Activated CD8-positive, alpha-beta T cell treated with anti-CD3 and anti-CD28 coated beads for 36 hours (primary cell): ENCODE data around the gene LHX4. TPM values are rescaled to one million over a fixed set of nuclear protein-coding genes. Genes with fewer than 3 reads are reported as not detected.
A peak's percentile ranks its signal among the peaks of the same experiment; 100 is the strongest.

ENCODE experiments used
- ATAC-seq: fragments of 200-7000 bp; cut with Tn5 transposase; one replicate; pipeline ENCODE4 v1.10.0; 2021; ENCODE audit warnings: mild to moderate bottlenecking, moderate library complexity
- CTCF ChIA-PET: fragments of 350-600 bp; sonication (Branson Sonifier 250); formaldehyde crosslinking; loops from one replicate; lab custom pipeline; 2021; ENCODE audit warnings: antibody characterized with exemption; lab: Charles Lee
- POLR2A ChIA-PET: fragments of 350-600 bp; sonication (Branson Sonifier 250); formaldehyde crosslinking; loops from one replicate; lab custom pipeline; 2021; ENCODE audit warnings: antibody characterized with exemption; lab: Charles Lee
- DNase-seq: peaks from one replicate; pipeline ENCODE4 v3.0.0-alpha.2; 2020
- H3K27ac Mint-ChIP-seq: one replicate; pipeline ENCODE4 v1.8.0; 2021; ENCODE audit warnings: mild to moderate bottlenecking, mixed read lengths
- H3K27me3 Mint-ChIP-seq: one replicate; pipeline ENCODE4 v1.8.0; 2021; ENCODE audit warnings: mixed read lengths
- H3K36me3 Mint-ChIP-seq: one replicate; pipeline ENCODE4 v1.8.0; 2021; ENCODE audit warnings: low read depth, mixed read lengths
- H3K4me1 Mint-ChIP-seq: one replicate; pipeline ENCODE4 v1.8.0; 2021; ENCODE audit warnings: low read depth, mixed read lengths
- H3K4me3 Mint-ChIP-seq: one replicate; pipeline ENCODE4 v1.8.0; 2021; ENCODE audit warnings: mild to moderate bottlenecking, moderate library complexity, mixed read lengths
- H3K9me3 Mint-ChIP-seq: one replicate; pipeline ENCODE4 v1.8.0; 2021; ENCODE audit warnings: mixed read lengths
- CTCF ChIP-seq: fragments of 200-600 bp; IDR thresholded peaks from one replicate; pipeline ENCODE4 v1.8.0; 2022; ENCODE audit warnings: antibody characterized with exemption, mild to moderate bottlenecking
- intact Hi-C: fragments of 100-400 bp; cut with micrococcal nuclease; formaldehyde crosslinking; loops from one replicate; pipeline ENCODE4 v1.10.0; 2022
- total RNA-seq, 2 experiments: library from RNA; stranded (reverse); gene quantifications; one replicate each; pipeline ENCODE4 v1.2.3, GENCODE V29; 2021

The LHX4 gene
- total RNA-seq, 2 experiments from 2014 or later: not detected

DNA sequence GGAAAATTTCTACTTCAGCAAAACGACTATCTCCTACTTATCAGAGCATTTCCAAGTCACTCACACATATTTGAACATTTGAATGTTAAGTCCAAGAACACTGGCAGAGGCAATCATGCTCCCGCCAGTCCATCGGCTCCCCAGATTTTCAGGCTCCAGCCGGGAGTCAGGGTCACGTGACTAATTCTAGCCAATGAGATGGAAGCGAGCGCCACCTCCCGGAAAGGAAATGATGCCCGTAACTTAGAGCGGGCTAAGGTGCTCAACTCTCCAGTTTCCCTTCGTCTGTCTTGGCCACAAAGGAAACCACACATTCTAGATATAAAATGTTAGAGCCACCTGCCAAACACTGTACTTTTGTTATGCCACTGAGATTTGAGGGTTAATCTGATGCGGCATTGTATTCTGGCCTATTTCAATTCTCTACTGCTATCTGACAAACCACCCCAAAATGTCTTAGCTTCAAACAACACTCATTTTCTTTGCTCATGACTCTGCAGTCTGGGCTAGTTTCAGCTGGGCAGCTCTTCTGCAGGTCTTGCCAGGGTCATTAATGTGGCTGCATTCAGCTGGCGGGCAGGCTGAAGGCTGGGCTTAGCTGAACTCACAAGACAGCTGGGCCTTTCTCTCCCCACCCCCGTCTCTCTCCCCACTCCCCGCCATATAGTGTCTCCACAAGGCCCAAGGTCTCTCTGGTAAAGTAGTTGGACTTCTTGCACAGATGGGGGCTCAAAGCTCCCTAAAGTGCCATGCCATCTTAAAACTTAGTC, 16.5 kb upstream of the LHX4 start:
- H3K4me1 Mint-ChIP-seq: peaks cover 11% of the 10 kb centered on the region
- no peaks in the 10 kb centered on the region for H3K9me3 Mint-ChIP-seq
- DNase-seq (peak; percentile 72), ATAC-seq (peak; percentile 78)
- intact Hi-C loops: no loop called here
- ChIA-PET CTCF (interaction anchor here (0.7 to 1.8 kb wide), 12 partner anchors 9 to 507 kb away, joined by 3 to 7 read pairs (median 3); no protein-coding TSS in a partner anchor), POLR2A (interaction anchor here (0.9 to 1.3 kb wide), 3 partner anchors 13 to 632 kb away, joined by 3 to 5 read pairs (median 4); no protein-coding TSS in a partner anchor)
- peak; percentile 40 for TF ChIP-seq CTCF
- H3K27me3 Mint-ChIP-seq: peaks cover 7% of the 10 kb centered on the region
- H3K4me3 Mint-ChIP-seq: peak overlapping the region; percentile 44
- no peak overlapping the region for H3K27ac Mint-ChIP-seq
- no peaks in the 10 kb centered on the region for H3K36me3 Mint-ChIP-seq

DNA sequence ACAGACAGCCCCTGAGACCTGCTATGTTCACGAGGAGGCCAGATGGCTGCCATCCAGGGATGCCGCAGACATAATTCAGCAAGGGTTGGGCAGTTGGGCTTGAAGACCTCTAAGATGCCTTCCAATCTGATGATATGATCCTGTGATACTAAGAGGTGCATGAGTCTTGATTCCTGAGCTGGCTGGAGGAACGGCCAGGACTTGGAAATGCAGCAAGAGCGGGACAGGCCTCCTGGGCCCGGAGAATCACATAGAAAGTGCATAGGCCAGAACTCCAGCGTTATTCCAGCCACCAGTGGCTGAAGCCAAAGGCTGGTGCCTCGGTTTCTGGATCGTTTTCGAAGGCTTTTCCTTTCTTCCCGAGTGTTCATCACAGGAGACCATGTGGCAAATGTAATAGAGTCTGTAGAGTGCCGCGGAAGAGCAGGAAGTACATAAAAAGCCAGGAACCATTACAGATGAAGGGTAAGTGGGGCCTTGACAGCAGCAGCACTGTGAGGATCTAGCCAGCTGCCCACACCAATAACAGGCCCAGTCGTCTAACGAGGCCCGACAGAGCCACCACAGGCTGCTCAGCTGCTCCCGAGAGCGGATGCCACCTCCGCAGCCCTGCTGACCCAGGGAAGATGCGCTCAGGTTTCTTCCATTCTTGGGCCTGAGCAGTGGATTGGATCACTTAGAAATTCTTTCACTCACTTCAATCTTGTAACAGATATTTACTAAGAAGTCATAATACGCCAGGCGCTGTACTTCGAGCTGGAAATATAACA, 14.0 kb upstream of the LHX4 start:
- H3K27me3 Mint-ChIP-seq: peaks cover 4% of the 10 kb centered on the region
- ChIA-PET CTCF (interaction anchor here (1.6 to 2.2 kb wide), 2 partner anchors 16 to 37 kb away, joined by 4 to 6 read pairs; no protein-coding TSS in a partner anchor), POLR2A (no interaction called here)
- ATAC-seq (no peak), DNase-seq (no peak)
- H3K9me3 Mint-ChIP-seq: no peaks in the 10 kb centered on the region
- peaks cover 11% of the 10 kb centered on the region for H3K4me1 Mint-ChIP-seq
- H3K36me3 Mint-ChIP-seq: no peaks in the 10 kb centered on the region
- no peak for TF ChIP-seq CTCF
- intact Hi-C loops: no loop called here
- H3K27ac Mint-ChIP-seq: no peak overlapping the region
- H3K4me3 Mint-ChIP-seq: no peak overlapping the region

DNA sequence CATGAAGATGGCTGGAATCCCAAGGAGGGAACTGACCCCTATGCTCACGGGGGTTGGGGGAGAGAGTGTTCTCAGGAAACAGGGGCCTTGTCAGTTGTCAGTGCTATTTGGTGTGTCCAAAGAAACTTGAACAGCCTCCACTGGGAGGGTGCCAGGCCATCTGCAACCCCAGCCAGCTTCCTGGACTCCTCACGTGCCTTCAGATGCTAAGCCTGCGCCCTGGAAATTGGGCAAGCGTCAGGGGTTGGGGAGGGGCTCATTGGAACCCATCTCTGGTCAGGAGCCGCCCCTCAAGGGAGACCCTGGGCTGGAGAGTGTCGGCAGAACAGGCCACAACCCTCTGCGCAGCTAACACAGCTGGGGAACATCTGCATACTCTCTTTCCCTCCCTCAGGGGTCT, 13.1 kb upstream of the LHX4 start:
- intact Hi-C loops: no loop called here
- Mint-ChIP-seq H3K36me3 (no peaks in the 10 kb centered on the region), H3K4me1 (peaks cover 11% of the 10 kb centered on the region), H3K4me3 (no peak overlapping the region), H3K27me3 (peaks cover 1% of the 10 kb centered on the region), H3K27ac (no peak overlapping the region), H3K9me3 (no peaks in the 10 kb centered on the region)
- CTCF ChIA-PET: interaction anchor here (0.9 to 2.2 kb wide), 3 partner anchors 15 to 36 kb away, joined by 3 to 5 read pairs (median 4); no protein-coding TSS in a partner anchor
- TF ChIP-seq CTCF: no peak
- DNase-seq (no peak), ATAC-seq (no peak)
- POLR2A ChIA-PET: no interaction called here

GRCh38 chr1:180218806-180219765, 11.0 kb upstream of the LHX4 start:
- no peak for ATAC-seq
- no peaks in the 10 kb centered on the region for H3K36me3 Mint-ChIP-seq
- no peak for DNase-seq
- H3K27ac Mint-ChIP-seq: no peak overlapping the region
- intact Hi-C loops: no loop called here
- no peaks in the 10 kb centered on the region for H3K9me3 Mint-ChIP-seq
- ChIA-PET POLR2A (no interaction called here), CTCF (no interaction called here)
- H3K4me3 Mint-ChIP-seq: no peak overlapping the region
- no peak for TF ChIP-seq CTCF
- peaks cover 7% of the 10 kb centered on the region for H3K27me3 Mint-ChIP-seq
- peaks cover 2% of the 10 kb centered on the region for H3K4me1 Mint-ChIP-seq
